Measurements from ENCODE around the gene SOHLH1. TPM values are rescaled to one million over a fixed set of nuclear protein-coding genes. Genes with fewer than 3 reads are reported as not detected.

The SOHLH1 gene
- total RNA-seq (not detected), polyA plus RNA-seq (not detected)
- long read RNA-seq, donor 1, result 0 reads
- long read RNA-seq, donor 2, result 0 reads
- long read RNA-seq, donor 3, result 0 reads
- long read RNA-seq, donor 4, result 0 reads
- long read RNA-seq, donor 5, result 0 reads

- H3K9ac ChIP-seq (ENCODE audit: insufficient read depth in 1 of 2, low read length in 2 of 2), result no peak within 1 kb of the TSS
- peaks cover 0 to 4% (median 0%) of the 10 kb centered on the region in 5 donors for H3K4me1 ChIP-seq (ENCODE audit: control insufficient read depth in 5 of 5, insufficient read depth in 5 of 5, low read length in 5 of 5)
- H3K27me3 ChIP-seq (ENCODE audit: control insufficient read depth in 3 of 3, insufficient read depth in 3 of 3, low read length in 2 of 3), result peaks cover 0 to 18% (median 11%) of the 10 kb centered on the region in 3 donors
- WGBS, 2 donors, result 84 to 89% methylated on average over 30 of the region's 30 CpGs
- no peaks in the 10 kb centered on the region for H3K9me3 ChIP-seq (ENCODE audit: control insufficient read depth in 4 of 4, insufficient read depth in 3 of 4, low read length in 3 of 4)
- H3K36me3 ChIP-seq (ENCODE audit: control insufficient read depth in 4 of 4, insufficient read depth in 4 of 4, low read length in 4 of 4), result no peaks in the 10 kb centered on the region
- H3K27ac ChIP-seq (ENCODE audit: low read depth in 1 of 2, low read length in 1 of 2), result no peak within 1 kb of the TSS
- no peak for TF ChIP-seq CTCF (IDR thresholded peaks at IDR 0.05; ENCODE audit: control extremely low read depth, extremely low read depth)
- DNase-seq (no peak), ATAC-seq (ENCODE audit: insufficient read depth, low FRiP score) (no peak)
- H3K4me3 ChIP-seq, result no peak within 1 kb of the TSS
These were observed at the start of gene SOHLH1 for GRCh38 chr9:135699440-135699839. TSS of gene SOHLH1 (minus strand) at chr9:135699481. CDS start at chr9:135699467, 14 bp downstream.

GRCh38 chr9:135748676-135749075 is 49.4 kb upstream of the SOHLH1 start:
- Histone ChIP-seq H3K9me3 (ENCODE audit: control insufficient read depth in 4 of 4, insufficient read depth in 3 of 4, low read length in 3 of 4) (peaks cover 0 to 2% (median 0%) of the 10 kb centered on the region in 4 donors), H3K27me3 (ENCODE audit: control insufficient read depth in 3 of 3, insufficient read depth in 3 of 3, low read length in 2 of 3) (no peaks in the 10 kb centered on the region)
- 73 to 78% methylated on average over 16 of the region's 16 CpGs for WGBS, 2 donors

GRCh38 chr9:135747311-135747710 is 48.0 kb upstream of the SOHLH1 start:
- no peak overlapping the region for H3K27ac ChIP-seq (ENCODE audit: low read depth in 1 of 2, low read length in 1 of 2)
- H3K4me3 ChIP-seq, result no peak overlapping the region
- H3K9me3 ChIP-seq (ENCODE audit: control insufficient read depth in 4 of 4, insufficient read depth in 3 of 4, low read length in 3 of 4), result peaks cover 0 to 2% (median 0%) of the 10 kb centered on the region in 4 donors
- DNase-seq, result no peak
- no peak for TF ChIP-seq CTCF (IDR thresholded peaks at IDR 0.05; ENCODE audit: control extremely low read depth, extremely low read depth)
- no peaks in the 10 kb centered on the region for H3K27me3 ChIP-seq (ENCODE audit: control insufficient read depth in 3 of 3, insufficient read depth in 3 of 3, low read length in 2 of 3)
- no peak overlapping the region for H3K9ac ChIP-seq (ENCODE audit: insufficient read depth in 1 of 2, low read length in 2 of 2)
- H3K4me1 ChIP-seq (ENCODE audit: control insufficient read depth in 5 of 5, insufficient read depth in 5 of 5, low read length in 5 of 5), result no peaks in the 10 kb centered on the region
- WGBS, 2 donors, result 63 to 69% methylated on average over 13 of the region's 13 CpGs
- ATAC-seq (ENCODE audit: insufficient read depth, low FRiP score), result no peak
- no peaks in the 10 kb centered on the region for H3K36me3 ChIP-seq (ENCODE audit: control insufficient read depth in 4 of 4, insufficient read depth in 4 of 4, low read length in 4 of 4)

More at GRCh38 chr9:135748676-135749075, 49.4 kb upstream of the SOHLH1 start:
- no peak overlapping the region for H3K4me3 ChIP-seq
- no peaks in the 10 kb centered on the region for H3K4me1 ChIP-seq (ENCODE audit: control insufficient read depth in 5 of 5, insufficient read depth in 5 of 5, low read length in 5 of 5)
- no peak overlapping the region for H3K9ac ChIP-seq (ENCODE audit: insufficient read depth in 1 of 2, low read length in 2 of 2)
- H3K27ac ChIP-seq (ENCODE audit: low read depth in 1 of 2, low read length in 1 of 2), result no peak overlapping the region
- TF ChIP-seq CTCF (IDR thresholded peaks at IDR 0.05; ENCODE audit: control extremely low read depth, extremely low read depth), result no peak
- ATAC-seq (ENCODE audit: insufficient read depth, low FRiP score), result no peak
- H3K36me3 ChIP-seq (ENCODE audit: control insufficient read depth in 4 of 4, insufficient read depth in 4 of 4, low read length in 4 of 4), result no peaks in the 10 kb centered on the region
- DNase-seq, result no peak

- ATAC-seq (ENCODE audit: insufficient read depth, low FRiP score), result no peak
- no peaks in the 10 kb centered on the region for H3K27me3 ChIP-seq (ENCODE audit: control insufficient read depth in 3 of 3, insufficient read depth in 3 of 3, low read length in 2 of 3)
- no peak for TF ChIP-seq CTCF (IDR thresholded peaks at IDR 0.05; ENCODE audit: control extremely low read depth, extremely low read depth)
- no peak overlapping the region for H3K9ac ChIP-seq (ENCODE audit: insufficient read depth in 1 of 2, low read length in 2 of 2)
- no peak overlapping the region for H3K27ac ChIP-seq (ENCODE audit: low read depth in 1 of 2, low read length in 1 of 2)
- H3K36me3 ChIP-seq (ENCODE audit: control insufficient read depth in 4 of 4, insufficient read depth in 4 of 4, low read length in 4 of 4), result no peaks in the 10 kb centered on the region
- 63 to 81% methylated on average over 9 of the region's 9 CpGs for WGBS, 2 donors
- DNase-seq, result no peak
- H3K4me3 ChIP-seq, result no peak overlapping the region
- peaks cover 0 to 2% (median 0%) of the 10 kb centered on the region in 4 donors for H3K9me3 ChIP-seq (ENCODE audit: control insufficient read depth in 4 of 4, insufficient read depth in 3 of 4, low read length in 3 of 4)
- no peaks in the 10 kb centered on the region for H3K4me1 ChIP-seq (ENCODE audit: control insufficient read depth in 5 of 5, insufficient read depth in 5 of 5, low read length in 5 of 5)
These were observed 47.3 kb upstream of the SOHLH1 start for GRCh38 chr9:135746565-135746964.

Measured in lung (tissue), 16 donors.